WERI-Rb-1 (cell line): Measurements from ENCODE around the gene C2orf68.

ENCODE experiments used
- DNase-seq: peaks from one replicate; pipeline ENCODE4 v3.0.0-alpha.2; 2020
- H3K27ac ChIP-seq: fragments of 250-450 bp; sonication (Bioruptor Pico); 2 replicates; pipeline ENCODE4 v1.5.1; 2020; ENCODE audit warnings: mild to moderate bottlenecking, moderate library complexity
- H3K27me3 ChIP-seq: fragments of 250-450 bp; sonication (Bioruptor Pico); 2 replicates; pipeline ENCODE4 v1.5.1; 2021; ENCODE audit warnings: mild to moderate bottlenecking, low read depth, moderate library complexity; ENCODE audit not compliant: insufficient read depth, severe bottlenecking
- H3K36me3 ChIP-seq: fragments of 250-450 bp; sonication (Bioruptor Pico); 2 replicates; pipeline ENCODE4 v1.5.1; 2020; ENCODE audit warnings: mild to moderate bottlenecking, moderate library complexity
- H3K4me3 ChIP-seq: 2 replicates; pipeline ENCODE4 v1.5.1; 2011; ENCODE audit warnings: low read depth, mild to moderate bottlenecking, control low read depth, low read length
- H3K9me3 ChIP-seq: fragments of 250-450 bp; sonication (Bioruptor Pico); 2 replicates; pipeline ENCODE4 v1.5.1; 2021; ENCODE audit warnings: mild to moderate bottlenecking, moderate library complexity; ENCODE audit not compliant: severe bottlenecking
- CTCF ChIP-seq: IDR thresholded peaks from 2 replicates; pipeline ENCODE4 v1.5.1; 2011; ENCODE audit warnings: low read depth, mild to moderate bottlenecking, control low read depth, inconsistent platforms, low read length

The C2orf68 gene

GRCh38 chr2:85598594-85599340 lies 13.1 kb downstream of the C2orf68 start:
- H3K4me3 ChIP-seq, result no peak overlapping the region
- peaks cover 18% of the 10 kb centered on the region for H3K36me3 ChIP-seq
- H3K27me3 ChIP-seq, result no peaks in the 10 kb centered on the region
- no peaks in the 10 kb centered on the region for H3K9me3 ChIP-seq
- DNase-seq, result no peak
- TF ChIP-seq CTCF, result no peak
- H3K27ac ChIP-seq, result no peak overlapping the region

- Histone ChIP-seq H3K27ac (no peak overlapping the region), H3K4me3 (no peak overlapping the region), H3K27me3 (no peaks in the 10 kb centered on the region), H3K9me3 (no peaks in the 10 kb centered on the region), H3K36me3 (peaks cover 18% of the 10 kb centered on the region)
- no peak for TF ChIP-seq CTCF
- no peak for DNase-seq
These were observed 14.6 kb downstream of the C2orf68 start for GRCh38 chr2:85597241-85597640.

DNA sequence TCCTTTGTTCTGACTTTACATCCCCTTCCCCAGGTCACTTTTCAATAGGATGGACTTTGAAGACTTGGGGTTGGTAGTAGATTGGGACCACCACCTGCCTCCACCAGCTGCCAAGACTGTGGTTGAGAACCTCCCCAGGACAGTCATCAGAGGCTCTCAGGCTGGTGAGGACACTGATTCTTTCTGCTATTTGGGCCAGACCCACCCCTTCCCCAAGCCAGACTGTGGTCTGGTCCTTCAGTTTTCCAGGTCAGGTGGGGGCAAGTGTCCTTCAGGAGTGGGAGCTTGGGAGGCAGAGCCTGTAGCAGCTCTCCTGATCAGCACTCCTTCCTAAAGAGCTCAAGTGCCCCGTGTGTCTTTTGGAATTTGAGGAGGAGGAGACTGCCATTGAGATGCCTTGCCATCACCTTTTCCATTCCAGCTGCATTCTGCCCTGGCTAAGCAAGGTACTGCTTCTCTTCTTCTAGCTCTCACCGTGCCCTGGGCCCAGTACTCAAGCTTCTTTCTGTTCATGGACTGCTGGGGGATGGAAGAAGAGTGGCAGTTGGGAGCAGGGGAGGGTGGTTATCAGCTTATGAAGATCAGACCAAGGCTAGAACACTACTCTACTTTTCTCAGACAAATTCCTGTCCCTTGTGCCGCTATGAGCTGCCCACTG lies 15.3 kb downstream of the C2orf68 start:
- H3K27ac ChIP-seq, result no peak overlapping the region
- DNase-seq, result no peak
- H3K36me3 ChIP-seq, result peaks cover 18% of the 10 kb centered on the region
- TF ChIP-seq CTCF, result no peak
- H3K4me3 ChIP-seq, result peak overlapping the region; percentile 83
- H3K27me3 ChIP-seq, result no peaks in the 10 kb centered on the region
- H3K9me3 ChIP-seq, result no peaks in the 10 kb centered on the region

GRCh38 chr2:85596026-85596333 lies 15.9 kb downstream of the C2orf68 start:
- DNase-seq, result no peak
- H3K27ac ChIP-seq, result peak overlapping the region; percentile 68
- H3K36me3 ChIP-seq, result peaks cover 18% of the 10 kb centered on the region

DNA sequence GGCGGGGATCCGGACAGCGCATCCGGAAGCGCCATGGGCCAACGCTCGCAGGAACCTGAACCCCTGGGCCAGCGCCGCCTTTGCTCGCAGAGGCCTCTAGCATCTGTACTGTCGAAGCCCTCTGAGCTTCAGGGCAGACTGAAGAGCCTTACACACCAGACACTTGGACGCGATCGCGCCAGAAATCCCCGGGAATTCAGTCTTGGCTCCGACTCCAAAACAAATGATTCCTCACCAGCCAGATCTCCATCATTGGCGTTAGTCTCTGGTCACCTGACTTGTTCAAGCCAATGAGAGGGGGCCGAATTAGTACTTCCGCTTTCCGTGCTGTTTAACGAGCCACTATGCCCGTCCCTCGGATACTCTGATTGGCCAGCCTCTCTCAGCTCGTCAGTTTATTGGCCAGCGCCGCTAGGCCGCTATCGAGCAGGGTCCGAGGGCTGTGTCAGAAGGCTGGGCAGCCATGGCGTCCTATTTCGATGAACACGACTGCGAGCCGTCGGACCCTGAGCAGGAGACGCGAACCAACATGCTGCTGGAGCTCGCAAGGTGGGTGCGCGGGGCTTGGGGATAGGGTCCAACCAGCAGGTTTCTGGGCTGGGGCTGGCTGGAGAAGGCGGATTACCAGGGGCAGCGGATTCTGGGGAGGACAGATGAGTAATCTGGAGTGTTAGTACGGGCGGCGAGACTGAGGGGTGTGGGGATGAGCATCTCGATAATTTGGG lies 16.4 kb downstream of the C2orf68 start, which contains the start of gene RNF181:
Gene RNF181 (plus strand): TSS at position 445 of the 725 bp plus-strand sequence. CDS start 19 bp downstream, at position 464.
- no peaks in the 10 kb centered on the region for H3K27me3 ChIP-seq
- peak within 1 kb of the TSS; percentile 83 for H3K4me3 ChIP-seq
- H3K27ac ChIP-seq, result peak within 1 kb of the TSS; percentile 77
- TF ChIP-seq CTCF, result no peak
- peak; percentile 95 for DNase-seq
- no peaks in the 10 kb centered on the region for H3K9me3 ChIP-seq
- H3K36me3 ChIP-seq, result peaks cover 18% of the 10 kb centered on the region

More at GRCh38 chr2:85596026-85596333, 15.9 kb downstream of the C2orf68 start:
- Histone ChIP-seq H3K4me3 (peak overlapping the region; percentile 83), H3K27me3 (no peaks in the 10 kb centered on the region), H3K9me3 (no peaks in the 10 kb centered on the region)
- TF ChIP-seq CTCF, result no peak
